ENCODE results near the gene TPTE. TPM values are rescaled to one million over a fixed set of nuclear protein-coding genes. Genes with fewer than 3 reads are reported as not detected.
"Not testable (repeated sequence)": the region's sequence is repeated elsewhere in the genome, so short reads cannot be mapped to it uniquely, and the experiment has no call there.

The TPTE gene
- total RNA-seq, 2 experiments from 2014 or later: not detected

DNA sequence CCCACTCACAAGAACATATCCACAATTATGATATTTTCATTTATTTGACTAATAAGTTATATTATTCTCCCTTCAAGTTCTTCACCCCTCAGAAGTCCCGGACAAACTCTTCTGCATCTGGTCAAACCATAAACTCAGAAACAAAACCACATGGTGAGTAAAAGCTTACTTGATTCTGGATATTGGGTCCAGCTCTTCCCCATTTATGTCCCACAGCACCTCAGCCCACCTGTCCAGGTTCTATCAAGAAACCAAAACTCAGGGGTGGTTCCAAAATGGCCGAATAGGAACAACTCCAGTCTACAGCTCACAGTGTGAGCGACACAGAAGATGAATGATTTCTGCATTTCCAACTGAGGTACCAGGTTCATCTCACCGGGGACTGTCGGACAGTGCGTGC lies 109.4 kb downstream of the TPTE start:
- DNase-seq (ENCODE audit: low spot score); CTCF ChIA-PET (ENCODE audit: unreplicated experiment); H2AFZ ChIP-seq (ENCODE audit: low read length); H3K9me2 ChIP-seq (ENCODE audit: insufficient read depth, low read length); H3K79me2 ChIP-seq (ENCODE audit: insufficient read depth, low read depth, low read length); H4K20me1 ChIP-seq (ENCODE audit: insufficient read depth, low read length); H3K4me3 ChIP-seq (ENCODE audit: low read depth, low read length, poor library complexity, severe bottlenecking); POLR2A ChIA-PET; H3K4me2 ChIP-seq (ENCODE audit: low read length); BruUV-seq (replicated peaks); intact Hi-C loops (cut with micrococcal nuclease; ENCODE audit: unreplicated experiment); H3K4me1 ChIP-seq (ENCODE audit: insufficient read depth, low read length, poor library complexity, severe bottlenecking); H3K27ac ChIP-seq (ENCODE audit: low read depth, low read length, poor library complexity, severe bottlenecking); H3K36me3 ChIP-seq (ENCODE audit: insufficient read depth, low read length): not testable (repeated sequence)
- H3K9me3 ChIP-seq (ENCODE audit: low read length): peaks cover 14% of the 10 kb centered on the region; the same call in 1 of the 2 replicates

DNA sequence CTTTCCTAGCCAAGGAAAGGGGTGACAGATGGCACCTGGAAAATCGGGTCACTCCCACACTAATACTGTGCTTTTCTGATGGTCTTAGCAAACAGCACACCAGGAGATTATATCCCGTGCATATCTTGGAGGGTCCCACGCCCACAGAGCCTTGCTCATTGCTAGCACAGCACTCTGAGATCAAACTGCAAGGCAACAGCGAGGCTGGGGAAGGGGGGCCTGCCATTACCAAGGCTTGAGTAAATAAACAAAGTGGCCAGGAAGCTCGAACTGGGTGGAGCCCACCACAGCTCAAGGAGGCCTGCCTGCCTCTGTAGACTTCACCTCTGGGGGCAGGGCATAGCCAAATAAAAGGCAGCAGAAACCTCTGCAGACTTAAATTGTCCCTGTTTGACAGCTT lies 109.9 kb downstream of the TPTE start:
- CTCF ChIA-PET (ENCODE audit: unreplicated experiment); H3K36me3 ChIP-seq (ENCODE audit: insufficient read depth, low read length); DNase-seq (ENCODE audit: low spot score); intact Hi-C loops (cut with micrococcal nuclease; ENCODE audit: unreplicated experiment); H3K79me2 ChIP-seq (ENCODE audit: insufficient read depth, low read depth, low read length); H3K9me2 ChIP-seq (ENCODE audit: insufficient read depth, low read length); H2AFZ ChIP-seq (ENCODE audit: low read length); H3K4me2 ChIP-seq (ENCODE audit: low read length); H3K4me1 ChIP-seq (ENCODE audit: insufficient read depth, low read length, poor library complexity, severe bottlenecking); BruUV-seq (replicated peaks); POLR2A ChIA-PET; H3K27ac ChIP-seq (ENCODE audit: low read depth, low read length, poor library complexity, severe bottlenecking); H4K20me1 ChIP-seq (ENCODE audit: insufficient read depth, low read length); H3K4me3 ChIP-seq (ENCODE audit: low read depth, low read length, poor library complexity, severe bottlenecking): not testable (repeated sequence)
- peaks cover 14% of the 10 kb centered on the region; the same call in 1 of the 2 replicates for H3K9me3 ChIP-seq (ENCODE audit: low read length)

- POLR2A ChIA-PET; intact Hi-C loops (cut with micrococcal nuclease; ENCODE audit: unreplicated experiment): not testable (repeated sequence)
Measured at GRCh38 chr21:10638144-10638543, 116.8 kb downstream of the TPTE start.

GRCh38 chr21:10639123-10639522 lies 117.7 kb downstream of the TPTE start:
- no peak for TF ChIP-seq CTCF (conservative IDR thresholded peaks at IDR 0.05; ENCODE audit: low read length)
- no peak for TF ChIP-seq EZH2phosphoT487 (IDR thresholded peaks at IDR 0.05; ENCODE audit: borderline replicate concordance, low read depth, low read length)
- H2AFZ ChIP-seq (ENCODE audit: low read length): no peak overlapping the region
- CTCF ChIA-PET (ENCODE audit: unreplicated experiment): no interaction called here
- DNase-seq (ENCODE audit: low spot score): no peak
- POLR2A ChIA-PET: no interaction called here
- H3K27ac ChIP-seq (ENCODE audit: low read depth, low read length, poor library complexity, severe bottlenecking): no peak overlapping the region
- no peaks in the 10 kb centered on the region for H4K20me1 ChIP-seq (ENCODE audit: insufficient read depth, low read length)
- H3K4me3 ChIP-seq (ENCODE audit: low read depth, low read length, poor library complexity, severe bottlenecking): no peak overlapping the region
- no peaks in the 10 kb centered on the region for H3K79me2 ChIP-seq (ENCODE audit: insufficient read depth, low read depth, low read length)
- peaks cover 26% of the 10 kb centered on the region; the same call in 1 of the 2 replicates for H3K9me3 ChIP-seq (ENCODE audit: low read length)
- H3K9me2 ChIP-seq (ENCODE audit: insufficient read depth, low read length): no peaks in the 10 kb centered on the region
- no TSS peak for BruUV-seq (replicated peaks)
- H3K4me2 ChIP-seq (ENCODE audit: low read length): no peak overlapping the region
- H3K36me3 ChIP-seq (ENCODE audit: insufficient read depth, low read length): no peaks in the 10 kb centered on the region
- intact Hi-C loops (cut with micrococcal nuclease; ENCODE audit: unreplicated experiment): no loop called here
- no peaks in the 10 kb centered on the region for H3K4me1 ChIP-seq (ENCODE audit: insufficient read depth, low read length, poor library complexity, severe bottlenecking)

More at GRCh38 chr21:10638144-10638543, 116.8 kb downstream of the TPTE start:
- H3K4me3 ChIP-seq (ENCODE audit: low read depth, low read length, poor library complexity, severe bottlenecking); DNase-seq (ENCODE audit: low spot score); H4K20me1 ChIP-seq (ENCODE audit: insufficient read depth, low read length); CTCF ChIA-PET (ENCODE audit: unreplicated experiment); H3K36me3 ChIP-seq (ENCODE audit: insufficient read depth, low read length); H3K4me2 ChIP-seq (ENCODE audit: low read length); H3K9me2 ChIP-seq (ENCODE audit: insufficient read depth, low read length); H2AFZ ChIP-seq (ENCODE audit: low read length); H3K79me2 ChIP-seq (ENCODE audit: insufficient read depth, low read depth, low read length); H3K4me1 ChIP-seq (ENCODE audit: insufficient read depth, low read length, poor library complexity, severe bottlenecking); H3K27ac ChIP-seq (ENCODE audit: low read depth, low read length, poor library complexity, severe bottlenecking); BruUV-seq (replicated peaks): not testable (repeated sequence)
- H3K9me3 ChIP-seq (ENCODE audit: low read length): peaks cover 26% of the 10 kb centered on the region; the same call in 1 of the 2 replicates

GRCh38 chr21:10639746-10640145 lies 118.4 kb downstream of the TPTE start:
- CTCF ChIA-PET (ENCODE audit: unreplicated experiment); POLR2A ChIA-PET; intact Hi-C loops (cut with micrococcal nuclease; ENCODE audit: unreplicated experiment): not testable (repeated sequence)

More at GRCh38 chr21:10639746-10640145, 118.4 kb downstream of the TPTE start:
- not testable (repeated sequence) for H3K4me1 ChIP-seq (ENCODE audit: insufficient read depth, low read length, poor library complexity, severe bottlenecking); H4K20me1 ChIP-seq (ENCODE audit: insufficient read depth, low read length); H3K79me2 ChIP-seq (ENCODE audit: insufficient read depth, low read depth, low read length); BruUV-seq (replicated peaks); H3K4me2 ChIP-seq (ENCODE audit: low read length); DNase-seq (ENCODE audit: low spot score); H3K27ac ChIP-seq (ENCODE audit: low read depth, low read length, poor library complexity, severe bottlenecking); H3K36me3 ChIP-seq (ENCODE audit: insufficient read depth, low read length); H3K9me2 ChIP-seq (ENCODE audit: insufficient read depth, low read length); H3K4me3 ChIP-seq (ENCODE audit: low read depth, low read length, poor library complexity, severe bottlenecking); H2AFZ ChIP-seq (ENCODE audit: low read length)
- peaks cover 26% of the 10 kb centered on the region; the same call in 1 of the 2 replicates for H3K9me3 ChIP-seq (ENCODE audit: low read length)
